NAMALWA (cell line): ENCODE results near the gene CXorf58.
"Not testable (repeated sequence)": the region's sequence is repeated elsewhere in the genome, so short reads cannot be mapped to it uniquely, and the experiment has no call there.

Experiments
- DNase-seq: peaks from one replicate; pipeline ENCODE4 v3.0.0-alpha.2; 2015; ENCODE audit warnings: low spot score

The CXorf58 gene

GRCh38 chrX:23953908-23954269 is 46.1 kb downstream of the CXorf58 start:
- DNase-seq = peak; percentile 42

GRCh38 chrX:23954396-23954795 is 46.6 kb downstream of the CXorf58 start:
- DNase-seq = no peak

- DNase-seq = no peak
These were observed 52.0 kb downstream of the CXorf58 start for GRCh38 chrX:23959781-23960180.

GRCh38 chrX:23964191-23964590 is 56.4 kb downstream of the CXorf58 start:
- DNase-seq = no peak

GRCh38 chrX:23965630-23966029 is 57.8 kb downstream of the CXorf58 start:
- DNase-seq = not testable (repeated sequence)

GRCh38 chrX:23978491-23978890 is 70.7 kb downstream of the CXorf58 start:
- no peak for DNase-seq

GRCh38 chrX:23980011-23980441 is 72.2 kb downstream of the CXorf58 start:
- DNase-seq = no peak

- no peak for DNase-seq
These were observed 73.4 kb downstream of the CXorf58 start for GRCh38 chrX:23981222-23981621.

- no peak for DNase-seq
These were observed 73.9 kb downstream of the CXorf58 start for GRCh38 chrX:23981711-23982110.

- no peak for DNase-seq
These were observed 75.1 kb downstream of the CXorf58 start for GRCh38 chrX:23982891-23983290.
